Measurements from ENCODE around the gene LARP6.
A peak's percentile ranks its signal among the peaks of the same experiment; 100 is the strongest.

Gene LARP6

GRCh38 chr15:70802629-70803028, 51.3 kb downstream of the LARP6 start:
- no peak for DNase-seq (ENCODE audit: low read depth)
- no peak overlapping the region for H3K4me3 ChIP-seq (ENCODE audit: control insufficient read depth, low read depth, low read length)
- TF ChIP-seq CTCF (IDR thresholded peaks at IDR 0.05; ENCODE audit: control insufficient read depth, insufficient read depth, low read depth, low read length, missing control alignments) = no peak

GRCh38 chr15:70801109-70801508, 52.8 kb downstream of the LARP6 start:
- no peak overlapping the region for H3K4me3 ChIP-seq (ENCODE audit: control insufficient read depth, low read depth, low read length)
- DNase-seq (ENCODE audit: low read depth) = no peak
- no peak for TF ChIP-seq CTCF (IDR thresholded peaks at IDR 0.05; ENCODE audit: control insufficient read depth, insufficient read depth, low read depth, low read length, missing control alignments)

GRCh38 chr15:70799667-70800450, 54.1 kb downstream of the LARP6 start:
- no peak for TF ChIP-seq CTCF (IDR thresholded peaks at IDR 0.05; ENCODE audit: control insufficient read depth, insufficient read depth, low read depth, low read length, missing control alignments)
- peak; percentile 96 for DNase-seq (ENCODE audit: low read depth)
- no peak overlapping the region for H3K4me3 ChIP-seq (ENCODE audit: control insufficient read depth, low read depth, low read length)

GRCh38 chr15:70797464-70797863, 56.5 kb downstream of the LARP6 start:
- no peak for DNase-seq (ENCODE audit: low read depth)
- TF ChIP-seq CTCF (IDR thresholded peaks at IDR 0.05; ENCODE audit: control insufficient read depth, insufficient read depth, low read depth, low read length, missing control alignments) = no peak

GRCh38 chr15:70796516-70797310, 57.2 kb downstream of the LARP6 start:
- no peak for TF ChIP-seq CTCF (IDR thresholded peaks at IDR 0.05; ENCODE audit: control insufficient read depth, insufficient read depth, low read depth, low read length, missing control alignments)
- no peak overlapping the region for H3K4me3 ChIP-seq (ENCODE audit: control insufficient read depth, low read depth, low read length)
- no peak for DNase-seq (ENCODE audit: low read depth)

More at GRCh38 chr15:70797464-70797863, 56.5 kb downstream of the LARP6 start:
- H3K4me3 ChIP-seq (ENCODE audit: control insufficient read depth, low read depth, low read length) = no peak overlapping the region

- no peak for TF ChIP-seq CTCF (IDR thresholded peaks at IDR 0.05; ENCODE audit: control insufficient read depth, insufficient read depth, low read depth, low read length, missing control alignments)
- DNase-seq (ENCODE audit: low read depth) = peak; percentile 84
- no peak overlapping the region for H3K4me3 ChIP-seq (ENCODE audit: control insufficient read depth, low read depth, low read length)
Observed at GRCh38 chr15:70795311-70795665, 58.7 kb downstream of the LARP6 start.

Measured in AG09309 (cell line).